ENCODE measurements around the gene FBXO46. TPM values are rescaled to one million over a fixed set of nuclear protein-coding genes. Genes with fewer than 3 reads are reported as not detected.
A peak's percentile ranks its signal among the peaks of the same experiment; 100 is the strongest.

The FBXO46 gene
- total RNA-seq, 1 experiment from 2014 or later = 40.1 TPM

DNA sequence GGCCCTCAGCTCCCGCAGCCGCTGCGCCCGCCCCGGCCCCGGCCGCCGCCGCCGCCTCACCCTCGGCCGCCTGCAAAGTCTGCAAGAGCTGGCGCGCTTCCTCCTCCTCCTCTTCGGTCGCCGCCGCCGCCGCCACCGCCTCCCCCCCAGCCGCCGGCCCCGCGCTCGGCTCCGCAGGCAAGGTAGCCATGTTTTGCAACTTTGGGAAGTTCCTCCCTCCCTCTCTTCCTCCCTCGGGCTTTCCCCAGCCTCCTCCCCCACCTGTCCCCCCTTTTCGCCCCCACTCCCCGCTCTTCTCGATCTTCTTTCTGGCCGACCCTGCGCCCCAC, 37.9 kb upstream of the FBXO46 start:
- no peaks in the 10 kb centered on the region for H3K9me3 Mint-ChIP-seq
- ATAC-seq = no peak
- peak overlapping the region; percentile 100 for H3K27ac Mint-ChIP-seq
- ChIA-PET CTCF (interaction anchor here (0.6 to 5.6 kb wide), 21 partner anchors 9 to 998 kb away, joined by 3 to 175 read pairs (median 8); partner anchors contain the start of genes DMPK, FBXO46, FOXA3 and QPCTL), POLR2A (interaction anchor here (0.6 to 4.8 kb wide), 23 partner anchors 11 to 185 kb away, joined by 3 to 115 read pairs (median 7); partner anchors contain the start of genes DMPK, DMWD, FBXO46 and QPCTL)
- H3K36me3 Mint-ChIP-seq = no peaks in the 10 kb centered on the region
- TF ChIP-seq ATF1 (CRISPR knock-in tag; IDR thresholded peaks at IDR 0.05) (no peak), ZNF263 (CRISPR knock-in tag; IDR thresholded peaks at IDR 0.05; ENCODE audit: low read depth) (no peak), SOX15 (CRISPR knock-in tag; IDR thresholded peaks at IDR 0.05) (no peak), ZNF396 (CRISPR knock-in tag; IDR thresholded peaks at IDR 0.05; ENCODE audit: borderline replicate concordance) (no peak), ZNF532 (CRISPR knock-in tag; IDR thresholded peaks at IDR 0.05; ENCODE audit: borderline replicate concordance) (no peak), FOXP1 (CRISPR knock-in tag; IDR thresholded peaks at IDR 0.05; ENCODE audit: borderline replicate concordance) (no peak), CTCF (IDR thresholded peaks at IDR 0.05) (no peak), NFE2L1 (CRISPR knock-in tag; IDR thresholded peaks at IDR 0.05) (no peak), CREB1 (CRISPR knock-in tag; IDR thresholded peaks at IDR 0.05) (no peak)
- TF ChIP-seq, protein P1, sequence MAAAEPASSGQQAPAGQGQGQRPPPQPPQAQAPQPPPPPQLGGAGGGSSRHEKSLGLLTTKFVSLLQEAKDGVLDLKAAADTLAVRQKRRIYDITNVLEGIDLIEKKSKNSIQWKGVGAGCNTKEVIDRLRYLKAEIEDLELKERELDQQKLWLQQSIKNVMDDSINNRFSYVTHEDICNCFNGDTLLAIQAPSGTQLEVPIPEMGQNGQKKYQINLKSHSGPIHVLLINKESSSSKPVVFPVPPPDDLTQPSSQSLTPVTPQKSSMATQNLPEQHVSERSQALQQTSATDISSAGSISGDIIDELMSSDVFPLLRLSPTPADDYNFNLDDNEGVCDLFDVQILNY (CRISPR knock-in tag; IDR thresholded peaks at IDR 0.05) = no peak
- TF ChIP-seq, protein P2, sequence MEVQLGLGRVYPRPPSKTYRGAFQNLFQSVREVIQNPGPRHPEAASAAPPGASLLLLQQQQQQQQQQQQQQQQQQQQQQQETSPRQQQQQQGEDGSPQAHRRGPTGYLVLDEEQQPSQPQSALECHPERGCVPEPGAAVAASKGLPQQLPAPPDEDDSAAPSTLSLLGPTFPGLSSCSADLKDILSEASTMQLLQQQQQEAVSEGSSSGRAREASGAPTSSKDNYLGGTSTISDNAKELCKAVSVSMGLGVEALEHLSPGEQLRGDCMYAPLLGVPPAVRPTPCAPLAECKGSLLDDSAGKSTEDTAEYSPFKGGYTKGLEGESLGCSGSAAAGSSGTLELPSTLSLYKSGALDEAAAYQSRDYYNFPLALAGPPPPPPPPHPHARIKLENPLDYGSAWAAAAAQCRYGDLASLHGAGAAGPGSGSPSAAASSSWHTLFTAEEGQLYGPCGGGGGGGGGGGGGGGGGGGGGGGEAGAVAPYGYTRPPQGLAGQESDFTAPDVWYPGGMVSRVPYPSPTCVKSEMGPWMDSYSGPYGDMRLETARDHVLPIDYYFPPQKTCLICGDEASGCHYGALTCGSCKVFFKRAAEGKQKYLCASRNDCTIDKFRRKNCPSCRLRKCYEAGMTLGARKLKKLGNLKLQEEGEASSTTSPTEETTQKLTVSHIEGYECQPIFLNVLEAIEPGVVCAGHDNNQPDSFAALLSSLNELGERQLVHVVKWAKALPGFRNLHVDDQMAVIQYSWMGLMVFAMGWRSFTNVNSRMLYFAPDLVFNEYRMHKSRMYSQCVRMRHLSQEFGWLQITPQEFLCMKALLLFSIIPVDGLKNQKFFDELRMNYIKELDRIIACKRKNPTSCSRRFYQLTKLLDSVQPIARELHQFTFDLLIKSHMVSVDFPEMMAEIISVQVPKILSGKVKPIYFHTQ (CRISPR knock-in tag; IDR thresholded peaks at IDR 0.05) = no peak
- TF ChIP-seq, protein P3, sequence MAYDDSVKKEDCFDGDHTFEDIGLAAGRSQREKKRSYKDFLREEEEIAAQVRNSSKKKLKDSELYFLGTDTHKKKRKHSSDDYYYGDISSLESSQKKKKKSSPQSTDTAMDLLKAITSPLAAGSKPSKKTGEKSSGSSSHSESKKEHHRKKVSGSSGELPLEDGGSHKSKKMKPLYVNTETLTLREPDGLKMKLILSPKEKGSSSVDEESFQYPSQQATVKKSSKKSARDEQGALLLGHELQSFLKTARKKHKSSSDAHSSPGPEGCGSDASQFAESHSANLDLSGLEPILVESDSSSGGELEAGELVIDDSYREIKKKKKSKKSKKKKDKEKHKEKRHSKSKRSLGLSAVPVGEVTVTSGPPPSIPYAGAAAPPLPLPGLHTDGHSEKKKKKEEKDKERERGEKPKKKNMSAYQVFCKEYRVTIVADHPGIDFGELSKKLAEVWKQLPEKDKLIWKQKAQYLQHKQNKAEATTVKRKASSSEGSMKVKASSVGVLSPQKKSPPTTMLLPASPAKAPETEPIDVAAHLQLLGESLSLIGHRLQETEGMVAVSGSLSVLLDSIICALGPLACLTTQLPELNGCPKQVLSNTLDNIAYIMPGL (CRISPR knock-in tag; IDR thresholded peaks at IDR 0.05) = no peak
- TF ChIP-seq, protein P4, sequence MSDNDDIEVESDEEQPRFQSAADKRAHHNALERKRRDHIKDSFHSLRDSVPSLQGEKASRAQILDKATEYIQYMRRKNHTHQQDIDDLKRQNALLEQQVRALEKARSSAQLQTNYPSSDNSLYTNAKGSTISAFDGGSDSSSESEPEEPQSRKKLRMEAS (CRISPR knock-in tag; IDR thresholded peaks at IDR 0.05) = no peak
- peak overlapping the region; percentile 97 for H3K4me3 Mint-ChIP-seq
- H3K4me1 Mint-ChIP-seq = peaks cover 26% of the 10 kb centered on the region
- DNase-seq (ENCODE audit: low spot score) = peak; percentile 61
- H3K27me3 Mint-ChIP-seq (ENCODE audit: low read depth) = peaks cover 2% of the 10 kb centered on the region; the same call in 1 of the 2 replicates
